ENCODE measurements around the gene PSMD11. TPM values are rescaled to one million over a fixed set of nuclear protein-coding genes. Genes with fewer than 3 reads are reported as not detected.

The PSMD11 gene
- total RNA-seq, 1 experiment from 2014 or later: 169 TPM

- Histone ChIP-seq H2AFZ (ENCODE audit: low read length) (no peak overlapping the region), H2AK5ac (ENCODE audit: insufficient read length, low read length) (no peak overlapping the region), H4K5ac (ENCODE audit: insufficient read length, low read depth, low read length) (no peak overlapping the region), H3K79me2 (ENCODE audit: insufficient read depth, low read length) (no peaks in the 10 kb centered on the region), H4K91ac (ENCODE audit: insufficient read length, low read depth, low read length) (no peak overlapping the region), H2BK20ac (ENCODE audit: low read depth, low read length, poor library complexity, severe bottlenecking) (no peak overlapping the region), H3K4me2 (ENCODE audit: insufficient read depth, insufficient read length, low read length) (peak overlapping the region; percentile 66), H3K9me3 (ENCODE audit: control insufficient read depth, low read depth, low read length) (no peaks in the 10 kb centered on the region), H3K23ac (ENCODE audit: insufficient read length, low read depth, low read length) (no peak overlapping the region), H3K9ac (ENCODE audit: extremely low read depth, insufficient read length, low read length) (no peak overlapping the region), H4K20me1 (ENCODE audit: control insufficient read depth, insufficient read depth, insufficient read length) (no peaks in the 10 kb centered on the region), H2BK12ac (ENCODE audit: insufficient read length, low read depth, low read length) (no peak overlapping the region), H2BK5ac (ENCODE audit: insufficient read length, low read length) (no peak overlapping the region), H3K4ac (ENCODE audit: low read depth, low read length) (no peak overlapping the region), H4K8ac (replicated peaks; ENCODE audit: insufficient read length, low read depth, low read length) (no peak overlapping the region), H3K27ac (ENCODE audit: insufficient read length, low read depth, low read length) (no peak overlapping the region), H3T11ph (ENCODE audit: low read length) (no peak overlapping the region), H3K18ac (ENCODE audit: insufficient read length, low read depth, low read length) (no peak overlapping the region), H3K14ac (ENCODE audit: insufficient read depth, low read length) (no peak overlapping the region), H2BK15ac (ENCODE audit: low read depth, low read length) (no peak overlapping the region), H3K79me1 (ENCODE audit: insufficient read depth, low read depth, low read length, poor library complexity, severe bottlenecking) (peaks cover 3% of the 10 kb centered on the region), H3K23me2 (ENCODE audit: insufficient read length, low read depth, low read length, poor library complexity, severe bottlenecking) (peaks cover 12% of the 10 kb centered on the region), H3K27me3 (ENCODE audit: insufficient read depth, low read length) (no peaks in the 10 kb centered on the region), H2BK120ac (ENCODE audit: low read depth, low read length, poor library complexity, severe bottlenecking) (no peak overlapping the region), H3K56ac (ENCODE audit: insufficient read length, low read depth, low read length) (no peak overlapping the region), H3K4me1 (ENCODE audit: insufficient read depth, low read length) (peaks cover 10% of the 10 kb centered on the region; the same call in 1 of the 2 replicates)
- WGBS (ENCODE audit: extremely low coverage, insufficient read length, low lambda C conversion rate): no CpG with 5 or more reads among the region's 13 CpGs
- Mint-ChIP-seq H3K4me3 (peak overlapping the region; percentile 73 to 91), H3K4me1 (peaks cover 54 to 71% of the 10 kb centered on the region in 2 experiments), H3K27me3 (ENCODE audit: low read depth) (peaks cover 1% of the 10 kb centered on the region), H3K27ac (no peak overlapping the region), H3K9me3 (no peaks in the 10 kb centered on the region; a peak in 1 of 5 replicates), H3K36me3 (ENCODE audit: insufficient read depth in 1 of 3, low read depth in 3 of 3) (peaks cover 15 to 27% (median 23%) of the 10 kb centered on the region in 3 experiments)
- no peak for DNase-seq
- no peak for TF ChIP-seq CTCF (conservative IDR thresholded peaks at IDR 0.05)
Observed at GRCh38 chr17:32488604-32489180, 44.4 kb downstream of the PSMD11 start.
